HUES48 (cell line): Measurements from ENCODE around the gene NAV1.

Experiments used
- H3K27ac ChIP-seq: one replicate; pipeline ENCODE4 v1.7.0; 2013; ENCODE audit warnings: low read depth, low read length, inconsistent platforms
- H3K27me3 ChIP-seq: 2 replicates; pipeline ENCODE4 v1.6.1; 2013; ENCODE audit warnings: mild to moderate bottlenecking, low read length; ENCODE audit not compliant: control insufficient read depth, insufficient read depth
- H3K36me3 ChIP-seq: 2 replicates; pipeline ENCODE4 v1.6.1; 2013; ENCODE audit warnings: low read length; ENCODE audit not compliant: control insufficient read depth, insufficient read depth
- H3K4me1 ChIP-seq: 2 replicates; pipeline ENCODE4 v1.6.1; 2013; ENCODE audit warnings: mild to moderate bottlenecking, low read length; ENCODE audit not compliant: control insufficient read depth, insufficient read depth
- H3K4me3 ChIP-seq: 2 replicates; pipeline ENCODE4 v1.5.1; 2013; ENCODE audit warnings: mild to moderate bottlenecking, low read depth, low read length
- H3K9ac ChIP-seq: 2 replicates; pipeline ENCODE4 v1.6.1; 2013; ENCODE audit warnings: mild to moderate bottlenecking, low read depth, low read length, moderate library complexity
- H3K9me3 ChIP-seq: 2 replicates; pipeline ENCODE4 v1.6.1; 2013; ENCODE audit warnings: low read length; ENCODE audit not compliant: control insufficient read depth, insufficient read depth

Gene NAV1

GRCh38 chr1:201561601-201562000 lies 22.7 kb downstream of the NAV1 start:
- Histone ChIP-seq H3K27me3 (no peaks in the 10 kb centered on the region), H3K4me3 (no peak overlapping the region), H3K4me1 (no peaks in the 10 kb centered on the region), H3K27ac (no peak overlapping the region), H3K9ac (no peak overlapping the region), H3K36me3 (no peaks in the 10 kb centered on the region), H3K9me3 (no peaks in the 10 kb centered on the region)

GRCh38 chr1:201562257-201562656 lies 23.3 kb downstream of the NAV1 start:
- H3K9me3 ChIP-seq, result no peaks in the 10 kb centered on the region
- H3K27me3 ChIP-seq, result no peaks in the 10 kb centered on the region
- no peaks in the 10 kb centered on the region for H3K36me3 ChIP-seq
- H3K9ac ChIP-seq, result no peak overlapping the region
- H3K4me3 ChIP-seq, result no peak overlapping the region
- no peak overlapping the region for H3K27ac ChIP-seq
- no peaks in the 10 kb centered on the region for H3K4me1 ChIP-seq

- H3K9ac ChIP-seq, result no peak overlapping the region
- no peaks in the 10 kb centered on the region for H3K36me3 ChIP-seq
- no peaks in the 10 kb centered on the region for H3K4me1 ChIP-seq
- H3K9me3 ChIP-seq, result no peaks in the 10 kb centered on the region
- H3K4me3 ChIP-seq, result no peak overlapping the region
- no peaks in the 10 kb centered on the region for H3K27me3 ChIP-seq
- no peak overlapping the region for H3K27ac ChIP-seq
Observed at GRCh38 chr1:201562659-201563405, 23.9 kb downstream of the NAV1 start.

GRCh38 chr1:201563406-201563780 lies 24.5 kb downstream of the NAV1 start:
- no peaks in the 10 kb centered on the region for H3K9me3 ChIP-seq
- H3K4me3 ChIP-seq, result no peak overlapping the region
- H3K27me3 ChIP-seq, result no peaks in the 10 kb centered on the region
- no peak overlapping the region for H3K27ac ChIP-seq
- H3K36me3 ChIP-seq, result no peaks in the 10 kb centered on the region
- H3K4me1 ChIP-seq, result no peaks in the 10 kb centered on the region
- no peak overlapping the region for H3K9ac ChIP-seq

- no peaks in the 10 kb centered on the region for H3K4me1 ChIP-seq
- no peaks in the 10 kb centered on the region for H3K36me3 ChIP-seq
- no peaks in the 10 kb centered on the region for H3K9me3 ChIP-seq
- no peak overlapping the region for H3K9ac ChIP-seq
- H3K27me3 ChIP-seq, result no peaks in the 10 kb centered on the region
- no peak overlapping the region for H3K27ac ChIP-seq
- H3K4me3 ChIP-seq, result no peak overlapping the region
Observed at GRCh38 chr1:201563941-201564340, 25.0 kb downstream of the NAV1 start.

GRCh38 chr1:201565024-201565730 lies 26.2 kb downstream of the NAV1 start:
- no peaks in the 10 kb centered on the region for H3K27me3 ChIP-seq
- H3K4me3 ChIP-seq, result no peak overlapping the region
- no peaks in the 10 kb centered on the region for H3K4me1 ChIP-seq
- no peak overlapping the region for H3K9ac ChIP-seq
- H3K27ac ChIP-seq, result no peak overlapping the region
- H3K36me3 ChIP-seq, result no peaks in the 10 kb centered on the region
- H3K9me3 ChIP-seq, result no peaks in the 10 kb centered on the region

- H3K4me3 ChIP-seq, result no peak overlapping the region
- H3K9me3 ChIP-seq, result no peaks in the 10 kb centered on the region
- no peak overlapping the region for H3K9ac ChIP-seq
- H3K4me1 ChIP-seq, result no peaks in the 10 kb centered on the region
- H3K27me3 ChIP-seq, result no peaks in the 10 kb centered on the region
- H3K36me3 ChIP-seq, result no peaks in the 10 kb centered on the region
- H3K27ac ChIP-seq, result no peak overlapping the region
Observed at GRCh38 chr1:201565771-201566528, 27.0 kb downstream of the NAV1 start.

- Histone ChIP-seq H3K4me1 (no peaks in the 10 kb centered on the region), H3K9me3 (no peaks in the 10 kb centered on the region), H3K27me3 (no peaks in the 10 kb centered on the region), H3K4me3 (no peak overlapping the region), H3K9ac (no peak overlapping the region), H3K27ac (no peak overlapping the region), H3K36me3 (no peaks in the 10 kb centered on the region)
Observed at GRCh38 chr1:201566529-201566823, 27.5 kb downstream of the NAV1 start.

GRCh38 chr1:201566933-201567801 lies 28.2 kb downstream of the NAV1 start:
- Histone ChIP-seq H3K9me3 (no peaks in the 10 kb centered on the region), H3K9ac (no peak overlapping the region), H3K27me3 (no peaks in the 10 kb centered on the region), H3K36me3 (no peaks in the 10 kb centered on the region), H3K4me3 (no peak overlapping the region), H3K4me1 (no peaks in the 10 kb centered on the region), H3K27ac (no peak overlapping the region)

- Histone ChIP-seq H3K27ac (no peak overlapping the region), H3K36me3 (no peaks in the 10 kb centered on the region), H3K27me3 (no peaks in the 10 kb centered on the region), H3K4me3 (no peak overlapping the region), H3K9ac (no peak overlapping the region), H3K4me1 (no peaks in the 10 kb centered on the region), H3K9me3 (no peaks in the 10 kb centered on the region)
Observed at GRCh38 chr1:201568265-201568664, 29.3 kb downstream of the NAV1 start.
